Measurements from ENCODE around the gene HMGN3.

DNA sequence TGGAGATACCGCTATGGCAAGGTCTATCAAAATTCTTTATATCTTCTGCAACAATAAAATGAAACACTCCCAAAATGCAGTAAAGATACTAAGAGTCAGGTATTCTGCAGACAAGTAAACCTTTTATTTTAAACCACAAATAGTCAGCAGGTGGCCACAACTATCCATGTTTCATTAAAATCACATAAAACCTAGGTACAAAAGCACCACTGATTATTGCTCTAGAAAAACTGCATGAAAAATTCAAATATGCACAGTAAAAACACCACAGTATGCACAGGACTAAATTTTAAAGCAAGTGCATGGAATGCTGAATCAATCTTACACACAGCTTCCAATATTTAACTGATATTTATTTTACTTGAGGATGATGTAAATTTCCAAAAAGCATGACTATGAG lies 33.3 kb downstream of the HMGN3 start:
- TF ChIP-seq POLR2A (IDR thresholded peaks at IDR 0.05) (no peak), POLR2AphosphoS5 (IDR thresholded peaks at IDR 0.05) (no peak)
- TF ChIP-seq, protein P1, sequence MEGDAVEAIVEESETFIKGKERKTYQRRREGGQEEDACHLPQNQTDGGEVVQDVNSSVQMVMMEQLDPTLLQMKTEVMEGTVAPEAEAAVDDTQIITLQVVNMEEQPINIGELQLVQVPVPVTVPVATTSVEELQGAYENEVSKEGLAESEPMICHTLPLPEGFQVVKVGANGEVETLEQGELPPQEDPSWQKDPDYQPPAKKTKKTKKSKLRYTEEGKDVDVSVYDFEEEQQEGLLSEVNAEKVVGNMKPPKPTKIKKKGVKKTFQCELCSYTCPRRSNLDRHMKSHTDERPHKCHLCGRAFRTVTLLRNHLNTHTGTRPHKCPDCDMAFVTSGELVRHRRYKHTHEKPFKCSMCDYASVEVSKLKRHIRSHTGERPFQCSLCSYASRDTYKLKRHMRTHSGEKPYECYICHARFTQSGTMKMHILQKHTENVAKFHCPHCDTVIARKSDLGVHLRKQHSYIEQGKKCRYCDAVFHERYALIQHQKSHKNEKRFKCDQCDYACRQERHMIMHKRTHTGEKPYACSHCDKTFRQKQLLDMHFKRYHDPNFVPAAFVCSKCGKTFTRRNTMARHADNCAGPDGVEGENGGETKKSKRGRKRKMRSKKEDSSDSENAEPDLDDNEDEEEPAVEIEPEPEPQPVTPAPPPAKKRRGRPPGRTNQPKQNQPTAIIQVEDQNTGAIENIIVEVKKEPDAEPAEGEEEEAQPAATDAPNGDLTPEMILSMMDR (IDR thresholded peaks at IDR 0.05 in 8 of 11, conservative IDR thresholded peaks at IDR 0.05 in 3 of 11), result no peak

Data from spleen (tissue), 7 donors.